Left ventricle myocardium inferior (tissue), 1 donor: Measurements from ENCODE around the gene HMX3. TPM values are rescaled to one million over a fixed set of nuclear protein-coding genes. Genes with fewer than 3 reads are reported as not detected.

Experiments used
- DNase-seq: peaks from one replicate; pipeline ENCODE4 v3.0.0-alpha.2; 2020
- H3K27ac ChIP-seq: fragments of 200-600 bp; replicated peaks from 2 replicates; pipeline ENCODE4 v1.8.0; 2021
- H3K27me3 ChIP-seq: fragments of 200-600 bp; 2 replicates; pipeline ENCODE4 v1.8.0; 2021; ENCODE audit warnings: low read depth
- H3K36me3 ChIP-seq: fragments of 200-600 bp; 2 replicates; pipeline ENCODE4 v1.8.0; 2021
- H3K4me1 ChIP-seq: fragments of 200-600 bp; 2 replicates; pipeline ENCODE4 v1.8.0; 2021
- H3K4me3 ChIP-seq: fragments of 200-600 bp; 2 replicates; pipeline ENCODE4 v1.8.0; 2021; ENCODE audit warnings: mild to moderate bottlenecking, moderate library complexity
- H3K9me3 ChIP-seq: fragments of 200-600 bp; replicated peaks from 2 replicates; pipeline ENCODE4 v1.8.0; 2021
- CTCF ChIP-seq: fragments of 200-600 bp; IDR thresholded peaks from 2 replicates; pipeline ENCODE4 v1.8.0; 2021; ENCODE audit warnings: antibody characterized with exemption, mild to moderate bottlenecking, borderline replicate concordance
- intact Hi-C: fragments of 100-400 bp; cut with micrococcal nuclease; formaldehyde crosslinking; loops from one replicate; pipeline ENCODE4 v1.11.0; 2022
- total RNA-seq: library from RNA; stranded (reverse); fragmentation: NEBNext Ultra II Directional; extraction: Animal tissue kit (Norgen Biotek cat#: 25700); gene quantifications from one replicate; pipeline ENCODE4 v1.2.1, GENCODE V29; 2021
- donor health status: DM: no; HTN: yes; CAD: no; lungs with severe emphysema.

Gene HMX3
- total RNA-seq, 1 donor from 2014 or later = not detected

- TF ChIP-seq CTCF = peak; percentile 59
- Histone ChIP-seq H3K4me1 (peaks cover 57% of the 10 kb centered on the region), H3K36me3 (peaks cover 36% of the 10 kb centered on the region), H3K27me3 (peaks cover 44% of the 10 kb centered on the region), H3K27ac (peak within 1 kb of the TSS; percentile 94), H3K4me3 (peak within 1 kb of the TSS; percentile 98), H3K9me3 (no peaks in the 10 kb centered on the region)
- intact Hi-C loops = no loop called here
- DNase-seq = peak; percentile 98
Observed at GRCh38 chr10:123154092-123154710, 18.4 kb downstream of the HMX3 start, which contains the start of gene BUB3. Gene BUB3, plus strand, starts transcription at chr10:123154402. Its CDS starts 516 bp downstream, at chr10:123154918.

- peak; percentile 49 for DNase-seq
- Histone ChIP-seq H3K27ac (peak overlapping the region; percentile 94), H3K36me3 (peaks cover 36% of the 10 kb centered on the region), H3K9me3 (no peaks in the 10 kb centered on the region), H3K4me3 (peak overlapping the region; percentile 98), H3K4me1 (peaks cover 50% of the 10 kb centered on the region), H3K27me3 (peaks cover 37% of the 10 kb centered on the region)
- intact Hi-C loops = no loop called here
- no peak for TF ChIP-seq CTCF
Observed at GRCh38 chr10:123154711-123155505, 19.1 kb downstream of the HMX3 start.

GRCh38 chr10:123156078-123156477 is 20.3 kb downstream of the HMX3 start:
- Histone ChIP-seq H3K36me3 (peaks cover 47% of the 10 kb centered on the region), H3K4me1 (peaks cover 38% of the 10 kb centered on the region), H3K9me3 (no peaks in the 10 kb centered on the region), H3K27me3 (peaks cover 26% of the 10 kb centered on the region), H3K4me3 (no peak overlapping the region), H3K27ac (no peak overlapping the region)
- intact Hi-C loops = no loop called here
- no peak for DNase-seq
- no peak for TF ChIP-seq CTCF

GRCh38 chr10:123157210-123157609 is 21.4 kb downstream of the HMX3 start:
- Histone ChIP-seq H3K27me3 (peaks cover 14% of the 10 kb centered on the region), H3K4me1 (peaks cover 32% of the 10 kb centered on the region), H3K36me3 (peaks cover 58% of the 10 kb centered on the region), H3K4me3 (no peak overlapping the region), H3K9me3 (no peaks in the 10 kb centered on the region), H3K27ac (no peak overlapping the region)
- TF ChIP-seq CTCF = no peak
- intact Hi-C loops = no loop called here
- DNase-seq = no peak

- DNase-seq = no peak
- no peaks in the 10 kb centered on the region for H3K9me3 ChIP-seq
- intact Hi-C loops = no loop called here
- H3K36me3 ChIP-seq = peaks cover 72% of the 10 kb centered on the region
- H3K4me1 ChIP-seq = peaks cover 31% of the 10 kb centered on the region
- no peak for TF ChIP-seq CTCF
- H3K27me3 ChIP-seq = no peaks in the 10 kb centered on the region
- H3K27ac ChIP-seq = no peak overlapping the region
- H3K4me3 ChIP-seq = no peak overlapping the region
Observed at GRCh38 chr10:123158682-123159081, 22.9 kb downstream of the HMX3 start.
